NCI-H1092 (cell line): ENCODE results near the gene OR52M1.

Experiments
- DNase-seq: peaks from one replicate; lab custom pipeline; 2025; lab: John Stamatoyannopoulos, UW

Gene OR52M1

GRCh38 chr11:4569075-4569474 lies 24.1 kb downstream of the OR52M1 start:
- DNase-seq: no peak

- DNase-seq: no peak
Observed at GRCh38 chr11:4576880-4577279, 31.9 kb downstream of the OR52M1 start.

DNA sequence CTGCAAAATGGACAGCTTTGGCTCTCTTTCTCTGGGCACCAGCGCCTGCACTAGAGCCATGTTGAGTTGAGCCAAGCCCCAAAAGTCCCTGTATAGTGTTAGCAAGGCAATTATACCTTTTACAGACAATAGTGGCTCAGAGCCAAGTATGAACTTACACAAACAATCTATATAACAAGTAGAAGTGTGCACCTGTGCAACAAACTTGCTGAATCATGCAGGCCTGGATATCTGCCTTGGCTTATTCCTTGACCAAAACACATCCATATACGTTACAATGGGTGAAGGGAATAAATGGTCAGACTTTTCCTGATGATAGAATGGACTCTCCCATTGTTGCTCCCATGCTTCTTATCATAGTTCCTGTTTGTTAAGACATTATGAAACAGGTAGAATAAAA lies 32.8 kb downstream of the OR52M1 start:
- no peak for DNase-seq

GRCh38 chr11:4578624-4579023 lies 33.6 kb downstream of the OR52M1 start:
- no peak for DNase-seq

- DNase-seq: no peak
Observed at GRCh38 chr11:4580124-4580523, 35.1 kb downstream of the OR52M1 start.

GRCh38 chr11:4581443-4581842 lies 36.5 kb downstream of the OR52M1 start, which contains the start of gene OR52I2:
Gene OR52I2 (plus strand): TSS chr11:4581743.
- DNase-seq: no peak

DNA sequence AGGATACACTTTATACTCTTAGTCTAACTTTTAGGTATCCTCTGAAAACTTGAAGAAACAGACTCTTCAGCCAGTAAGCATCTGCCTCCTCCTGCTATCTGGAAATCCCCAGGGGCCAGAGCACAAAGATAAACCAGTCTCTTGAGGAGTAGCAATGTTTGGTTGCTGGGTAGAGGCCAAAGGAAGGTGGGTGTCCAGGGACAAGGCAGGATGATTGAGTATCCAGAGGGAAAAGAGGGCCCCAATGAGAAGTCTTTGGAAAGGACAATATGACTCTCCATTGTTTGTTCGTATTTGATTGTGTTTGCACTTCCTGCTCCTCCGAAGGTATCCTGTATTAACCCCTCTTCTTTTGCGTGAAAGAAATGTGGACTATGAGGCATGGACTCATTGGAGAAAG lies 44.0 kb downstream of the OR52M1 start:
- no peak for DNase-seq

- no peak for DNase-seq
Observed at GRCh38 chr11:4593739-4594138, 48.7 kb downstream of the OR52M1 start, which contains the start of gene OR52I1. Gene OR52I1 (plus strand): TSS chr11:4594039. CDS start chr11:4594039, 0 bp downstream.
